Caco-2 (cell line): ENCODE data around the gene KIF26B. TPM values are rescaled to one million over a fixed set of nuclear protein-coding genes. Genes with fewer than 3 reads are reported as not detected.

ENCODE experiments used
- BruUV-seq: library from RNA; stranded (reverse); fragments of 400-500 nt; replicated peaks from 2 replicates; lab custom pipeline; 2021; lab: Mats Ljungman, UMichigan
- CTCF ChIA-PET: fragments of 300-600 bp; sonication (Branson Sonifier 250); formaldehyde crosslinking; loops from one replicate; lab custom pipeline; 2022; ENCODE audit warnings: antibody characterized with exemption; lab: Charles Lee
- POLR2A ChIA-PET: fragments of 300-600 bp; sonication (Branson Sonifier 250); formaldehyde crosslinking; loops from one replicate; lab custom pipeline; 2022; ENCODE audit warnings: antibody characterized with exemption; lab: Charles Lee
- DNase-seq, 2 experiments: peaks; one replicate each; pipeline versions ENCODE4 v3.0.0 to v3.0.0-alpha.2; 2020 to 2022
- H3K27me3 ChIP-seq: replicated peaks from 2 replicates; pipeline ENCODE4 v1.6.0; 2011; ENCODE audit warnings: low read length; ENCODE audit not compliant: control insufficient read depth, insufficient read depth
- H3K36me3 ChIP-seq: 2 replicates; pipeline ENCODE4 v1.5.1; 2011; ENCODE audit warnings: low read length; ENCODE audit not compliant: control insufficient read depth, insufficient read depth
- H3K4me1 ChIP-seq: fragments of 250-450 bp; sonication (Bioruptor Pico); 2 replicates; pipeline ENCODE4 v1.5.1; 2020; ENCODE audit warnings: mild to moderate bottlenecking
- H3K4me3 ChIP-seq: 2 replicates; pipeline ENCODE4 v1.5.1; 2011; ENCODE audit warnings: low read depth, mild to moderate bottlenecking, control low read depth, low read length
- H3K9me3 ChIP-seq: fragments of 250-450 bp; sonication (Bioruptor Pico); 2 replicates; pipeline ENCODE4 v1.5.1; 2020; ENCODE audit warnings: mild to moderate bottlenecking, moderate library complexity
- H3K27ac Mint-ChIP-seq: one replicate; pipeline ENCODE4 v1.8.0; 2022; ENCODE audit warnings: mixed read lengths; ENCODE audit not compliant: unreplicated experiment
- H3K27me3 Mint-ChIP-seq: one replicate; pipeline ENCODE4 v1.8.0; 2022; ENCODE audit warnings: mixed read lengths; ENCODE audit not compliant: insufficient read depth, unreplicated experiment
- H3K36me3 Mint-ChIP-seq: one replicate; pipeline ENCODE4 v1.8.0; 2022; ENCODE audit warnings: mild to moderate bottlenecking, mixed read lengths; ENCODE audit not compliant: insufficient read depth, unreplicated experiment
- H3K4me1 Mint-ChIP-seq: one replicate; pipeline ENCODE4 v1.8.0; 2022; ENCODE audit warnings: low read depth, mixed read lengths; ENCODE audit not compliant: unreplicated experiment
- H3K4me3 Mint-ChIP-seq: one replicate; pipeline ENCODE4 v1.8.0; 2022; ENCODE audit warnings: mild to moderate bottlenecking, moderate library complexity, mixed read lengths; ENCODE audit not compliant: unreplicated experiment
- H3K9me3 Mint-ChIP-seq: one replicate; pipeline ENCODE4 v1.8.0; 2022; ENCODE audit warnings: mixed read lengths; ENCODE audit not compliant: unreplicated experiment
- CTCF ChIP-seq, 2 experiments: fragments of 200-600 bp in 1 of 2; IDR thresholded peaks; 1 replicate in 1 of 2; 2 replicates in 1 of 2; pipeline versions ENCODE4 v1.5.1 to v1.8.0; 2011 to 2022; ENCODE audit warnings: antibody characterized with exemption in 1 of 2, control low read depth in 1 of 2, inconsistent platforms in 1 of 2, low read depth in 1 of 2, low read length in 1 of 2, mild to moderate bottlenecking in 1 of 2, moderate library complexity in 1 of 2; ENCODE audit not compliant: insufficient read depth in 1 of 2, severe bottlenecking in 1 of 2, unreplicated experiment in 1 of 2
- intact Hi-C: fragments of 100-400 bp; cut with micrococcal nuclease; formaldehyde crosslinking; loops from one replicate; pipeline ENCODE4 v1.10.0; 2022; ENCODE audit not compliant: unreplicated experiment
- total RNA-seq: library from RNA; stranded (reverse); gene quantifications from 2 replicates; pipeline ENCODE4 v1.2.3, GENCODE V29; 2022

Gene KIF26B
- total RNA-seq, 1 experiment from 2014 or later, result 4.9 TPM

DNA sequence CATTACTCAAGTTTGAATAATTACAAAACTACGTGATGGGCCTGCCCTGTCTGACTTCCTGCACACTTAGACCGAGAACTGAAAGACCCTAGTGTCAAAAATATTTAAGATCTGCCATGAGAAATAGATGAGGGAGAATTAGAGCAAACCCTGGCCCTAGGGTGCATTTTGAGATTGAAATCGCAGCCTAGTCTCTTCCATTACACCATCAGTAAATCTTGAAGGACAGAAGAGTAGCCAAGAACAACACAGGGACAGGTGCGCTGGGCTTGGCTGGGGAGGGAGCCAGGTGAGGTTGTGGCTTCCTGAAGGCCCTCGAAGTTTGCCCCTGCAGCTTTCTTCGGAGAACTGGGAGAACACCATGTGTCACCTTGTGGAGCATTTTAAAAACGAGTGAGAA, 36.7 kb upstream of the KIF26B start:
- no peaks in the 10 kb centered on the region for H3K9me3 Mint-ChIP-seq
- no peak overlapping the region for H3K4me3 ChIP-seq
- H3K4me1 ChIP-seq, result no peaks in the 10 kb centered on the region
- no peaks in the 10 kb centered on the region for H3K9me3 ChIP-seq
- no peak for TF ChIP-seq CTCF (IDR thresholded peaks at IDR 0.05; ENCODE audit: insufficient read depth in 1 of 2, low read depth in 1 of 2, low read length in 1 of 2, severe bottlenecking in 1 of 2, unreplicated experiment in 1 of 2)
- H3K27ac Mint-ChIP-seq, result no peak overlapping the region
- H3K27me3 Mint-ChIP-seq, result no peaks in the 10 kb centered on the region
- ChIA-PET CTCF (no interaction called here), POLR2A (no interaction called here)
- no peak overlapping the region for H3K4me3 Mint-ChIP-seq
- no peaks in the 10 kb centered on the region for H3K36me3 ChIP-seq
- no peaks in the 10 kb centered on the region for H3K36me3 Mint-ChIP-seq
- H3K4me1 Mint-ChIP-seq, result no peaks in the 10 kb centered on the region
- H3K27me3 ChIP-seq, result no peaks in the 10 kb centered on the region
- BruUV-seq, result no TSS peak
- DNase-seq, result no peak
- intact Hi-C loops, result no loop called here

GRCh38 chr1:245118806-245119205, 36.0 kb upstream of the KIF26B start:
- Mint-ChIP-seq H3K36me3 (no peaks in the 10 kb centered on the region), H3K27ac (no peak overlapping the region), H3K9me3 (no peaks in the 10 kb centered on the region), H3K27me3 (no peaks in the 10 kb centered on the region), H3K4me1 (no peaks in the 10 kb centered on the region), H3K4me3 (no peak overlapping the region)
- Histone ChIP-seq H3K27me3 (no peaks in the 10 kb centered on the region), H3K4me1 (no peaks in the 10 kb centered on the region), H3K36me3 (no peaks in the 10 kb centered on the region), H3K9me3 (no peaks in the 10 kb centered on the region), H3K4me3 (no peak overlapping the region)
- ChIA-PET CTCF (no interaction called here), POLR2A (no interaction called here)
- no peak for DNase-seq
- no TSS peak for BruUV-seq
- intact Hi-C loops, result no loop called here
- TF ChIP-seq CTCF (IDR thresholded peaks at IDR 0.05; ENCODE audit: insufficient read depth in 1 of 2, low read depth in 1 of 2, low read length in 1 of 2, severe bottlenecking in 1 of 2, unreplicated experiment in 1 of 2), result no peak

- Histone ChIP-seq H3K36me3 (no peaks in the 10 kb centered on the region), H3K4me3 (no peak overlapping the region), H3K27me3 (no peaks in the 10 kb centered on the region), H3K4me1 (no peaks in the 10 kb centered on the region), H3K9me3 (no peaks in the 10 kb centered on the region)
- Mint-ChIP-seq H3K4me1 (no peaks in the 10 kb centered on the region), H3K27me3 (no peaks in the 10 kb centered on the region), H3K36me3 (peaks cover 5% of the 10 kb centered on the region), H3K9me3 (no peaks in the 10 kb centered on the region), H3K4me3 (no peak overlapping the region), H3K27ac (no peak overlapping the region)
- TF ChIP-seq CTCF (IDR thresholded peaks at IDR 0.05; ENCODE audit: insufficient read depth in 1 of 2, low read depth in 1 of 2, low read length in 1 of 2, severe bottlenecking in 1 of 2, unreplicated experiment in 1 of 2), result no peak
- BruUV-seq, result no TSS peak
- ChIA-PET POLR2A (no interaction called here), CTCF (no interaction called here)
- no peak for DNase-seq
- intact Hi-C loops, result no loop called here
Measured at GRCh38 chr1:245121523-245121922, 33.3 kb upstream of the KIF26B start.
